Caco-2 (cell line): ENCODE results near the gene SHPK. TPM values are rescaled to one million over a fixed set of nuclear protein-coding genes. Genes with fewer than 3 reads are reported as not detected.
"Not testable (repeated sequence)": the region's sequence is repeated elsewhere in the genome, so short reads cannot be mapped to it uniquely, and the experiment has no call there.

Experiments
- BruUV-seq: library from RNA; stranded (reverse); fragments of 400-500 nt; replicated peaks from 2 replicates; lab custom pipeline; 2021; lab: Mats Ljungman, UMichigan
- CTCF ChIA-PET: fragments of 300-600 bp; sonication (Branson Sonifier 250); formaldehyde crosslinking; loops from one replicate; lab custom pipeline; 2022; ENCODE audit warnings: antibody characterized with exemption; lab: Charles Lee
- POLR2A ChIA-PET: fragments of 300-600 bp; sonication (Branson Sonifier 250); formaldehyde crosslinking; loops from one replicate; lab custom pipeline; 2022; ENCODE audit warnings: antibody characterized with exemption; lab: Charles Lee
- DNase-seq, 2 experiments: peaks; one replicate each; pipeline versions ENCODE4 v3.0.0 to v3.0.0-alpha.2; 2020 to 2022
- H3K27me3 ChIP-seq: replicated peaks from 2 replicates; pipeline ENCODE4 v1.6.0; 2011; ENCODE audit warnings: low read length; ENCODE audit not compliant: control insufficient read depth, insufficient read depth
- H3K36me3 ChIP-seq: 2 replicates; pipeline ENCODE4 v1.5.1; 2011; ENCODE audit warnings: low read length; ENCODE audit not compliant: control insufficient read depth, insufficient read depth
- H3K4me1 ChIP-seq: fragments of 250-450 bp; sonication (Bioruptor Pico); 2 replicates; pipeline ENCODE4 v1.5.1; 2020; ENCODE audit warnings: mild to moderate bottlenecking
- H3K4me3 ChIP-seq: 2 replicates; pipeline ENCODE4 v1.5.1; 2011; ENCODE audit warnings: low read depth, mild to moderate bottlenecking, control low read depth, low read length
- H3K9me3 ChIP-seq: fragments of 250-450 bp; sonication (Bioruptor Pico); 2 replicates; pipeline ENCODE4 v1.5.1; 2020; ENCODE audit warnings: mild to moderate bottlenecking, moderate library complexity
- H3K27ac Mint-ChIP-seq: one replicate; pipeline ENCODE4 v1.8.0; 2022; ENCODE audit warnings: mixed read lengths; ENCODE audit not compliant: unreplicated experiment
- H3K27me3 Mint-ChIP-seq: one replicate; pipeline ENCODE4 v1.8.0; 2022; ENCODE audit warnings: mixed read lengths; ENCODE audit not compliant: insufficient read depth, unreplicated experiment
- H3K36me3 Mint-ChIP-seq: one replicate; pipeline ENCODE4 v1.8.0; 2022; ENCODE audit warnings: mild to moderate bottlenecking, mixed read lengths; ENCODE audit not compliant: insufficient read depth, unreplicated experiment
- H3K4me1 Mint-ChIP-seq: one replicate; pipeline ENCODE4 v1.8.0; 2022; ENCODE audit warnings: low read depth, mixed read lengths; ENCODE audit not compliant: unreplicated experiment
- H3K4me3 Mint-ChIP-seq: one replicate; pipeline ENCODE4 v1.8.0; 2022; ENCODE audit warnings: mild to moderate bottlenecking, moderate library complexity, mixed read lengths; ENCODE audit not compliant: unreplicated experiment
- H3K9me3 Mint-ChIP-seq: one replicate; pipeline ENCODE4 v1.8.0; 2022; ENCODE audit warnings: mixed read lengths; ENCODE audit not compliant: unreplicated experiment
- CTCF ChIP-seq, 2 experiments: fragments of 200-600 bp in 1 of 2; IDR thresholded peaks; 1 replicate in 1 of 2; 2 replicates in 1 of 2; pipeline versions ENCODE4 v1.5.1 to v1.8.0; 2011 to 2022; ENCODE audit warnings: antibody characterized with exemption in 1 of 2, control low read depth in 1 of 2, inconsistent platforms in 1 of 2, low read depth in 1 of 2, low read length in 1 of 2, mild to moderate bottlenecking in 1 of 2, moderate library complexity in 1 of 2; ENCODE audit not compliant: insufficient read depth in 1 of 2, severe bottlenecking in 1 of 2, unreplicated experiment in 1 of 2
- intact Hi-C: fragments of 100-400 bp; cut with micrococcal nuclease; formaldehyde crosslinking; loops from one replicate; pipeline ENCODE4 v1.10.0; 2022; ENCODE audit not compliant: unreplicated experiment
- total RNA-seq: library from RNA; stranded (reverse); gene quantifications from 2 replicates; pipeline ENCODE4 v1.2.3, GENCODE V29; 2022

SHPK gene
- total RNA-seq, 1 experiment from 2014 or later = 17.7 TPM

GRCh38 chr17:3566551-3566950 lies 69.5 kb downstream of the SHPK start:
- intact Hi-C loops = no loop called here
- Histone ChIP-seq H3K4me3 (no peak overlapping the region), H3K27me3 (no peaks in the 10 kb centered on the region), H3K4me1 (no peaks in the 10 kb centered on the region), H3K9me3 (no peaks in the 10 kb centered on the region), H3K36me3 (no peaks in the 10 kb centered on the region)
- H3K9me3 Mint-ChIP-seq = no peaks in the 10 kb centered on the region
- no peak overlapping the region for H3K27ac Mint-ChIP-seq
- H3K36me3 Mint-ChIP-seq = no peaks in the 10 kb centered on the region
- BruUV-seq = no TSS peak
- no peak overlapping the region for H3K4me3 Mint-ChIP-seq
- no peak for TF ChIP-seq CTCF (IDR thresholded peaks at IDR 0.05; ENCODE audit: insufficient read depth in 1 of 2, low read depth in 1 of 2, low read length in 1 of 2, severe bottlenecking in 1 of 2, unreplicated experiment in 1 of 2)
- ChIA-PET CTCF (no interaction called here), POLR2A (no interaction called here)
- H3K4me1 Mint-ChIP-seq = no peaks in the 10 kb centered on the region
- DNase-seq = no peak
- no peaks in the 10 kb centered on the region for H3K27me3 Mint-ChIP-seq

GRCh38 chr17:3565143-3565542 lies 70.9 kb downstream of the SHPK start:
- ChIA-PET CTCF (no interaction called here), POLR2A (no interaction called here)

GRCh38 chr17:3564241-3564640 lies 71.8 kb downstream of the SHPK start:
- H3K4me3 ChIP-seq, DNase-seq, H3K4me1 Mint-ChIP-seq, H3K4me1 ChIP-seq, H3K27me3 ChIP-seq, H3K27me3 Mint-ChIP-seq, intact Hi-C loops, BruUV-seq, H3K36me3 ChIP-seq, H3K9me3 ChIP-seq, H3K9me3 Mint-ChIP-seq, H3K27ac Mint-ChIP-seq, POLR2A ChIA-PET, H3K36me3 Mint-ChIP-seq, CTCF ChIA-PET, H3K4me3 Mint-ChIP-seq: not testable (repeated sequence)

More at GRCh38 chr17:3565143-3565542, 70.9 kb downstream of the SHPK start:
- intact Hi-C loops = no loop called here
- Mint-ChIP-seq H3K27me3 (no peaks in the 10 kb centered on the region), H3K4me3 (no peak overlapping the region), H3K36me3 (no peaks in the 10 kb centered on the region), H3K27ac (no peak overlapping the region), H3K9me3 (no peaks in the 10 kb centered on the region), H3K4me1 (no peaks in the 10 kb centered on the region)
- H3K4me1 ChIP-seq = no peaks in the 10 kb centered on the region
- no peaks in the 10 kb centered on the region for H3K27me3 ChIP-seq
- H3K4me3 ChIP-seq = no peak overlapping the region
- H3K9me3 ChIP-seq = no peaks in the 10 kb centered on the region
- no TSS peak for BruUV-seq
- no peaks in the 10 kb centered on the region for H3K36me3 ChIP-seq
- no peak for TF ChIP-seq CTCF (IDR thresholded peaks at IDR 0.05; ENCODE audit: insufficient read depth in 1 of 2, low read depth in 1 of 2, low read length in 1 of 2, severe bottlenecking in 1 of 2, unreplicated experiment in 1 of 2)
- DNase-seq = no peak

GRCh38 chr17:3559270-3559645 lies 76.8 kb downstream of the SHPK start:
- Mint-ChIP-seq H3K27ac (no peak overlapping the region), H3K4me1 (peaks cover 6% of the 10 kb centered on the region), H3K9me3 (no peaks in the 10 kb centered on the region), H3K4me3 (no peak overlapping the region), H3K27me3 (no peaks in the 10 kb centered on the region), H3K36me3 (no peaks in the 10 kb centered on the region)
- Histone ChIP-seq H3K9me3 (no peaks in the 10 kb centered on the region), H3K27me3 (no peaks in the 10 kb centered on the region), H3K4me3 (no peak overlapping the region), H3K36me3 (no peaks in the 10 kb centered on the region), H3K4me1 (no peaks in the 10 kb centered on the region)
- no peak for TF ChIP-seq CTCF (IDR thresholded peaks at IDR 0.05; ENCODE audit: insufficient read depth in 1 of 2, low read depth in 1 of 2, low read length in 1 of 2, severe bottlenecking in 1 of 2, unreplicated experiment in 1 of 2)
- ChIA-PET POLR2A (no interaction called here), CTCF (no interaction called here)
- DNase-seq = no peak
- intact Hi-C loops = no loop called here
- BruUV-seq = no TSS peak
